ENCODE measurements around the gene PPT2. TPM values are rescaled to one million over a fixed set of nuclear protein-coding genes. Genes with fewer than 3 reads are reported as not detected.

Gene PPT2, protein sequence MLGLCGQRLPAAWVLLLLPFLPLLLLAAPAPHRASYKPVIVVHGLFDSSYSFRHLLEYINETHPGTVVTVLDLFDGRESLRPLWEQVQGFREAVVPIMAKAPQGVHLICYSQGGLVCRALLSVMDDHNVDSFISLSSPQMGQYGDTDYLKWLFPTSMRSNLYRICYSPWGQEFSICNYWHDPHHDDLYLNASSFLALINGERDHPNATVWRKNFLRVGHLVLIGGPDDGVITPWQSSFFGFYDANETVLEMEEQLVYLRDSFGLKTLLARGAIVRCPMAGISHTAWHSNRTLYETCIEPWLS
- 10.2 and 49.3 TPM in 2 replicates for total RNA-seq

GRCh38 chr6:32153564-32154513, at the start of gene PPT2:
TSS of gene PPT2 (plus strand) at chr6:32154141. CDS start at chr6:32154595, 454 bp downstream.

GRCh38 chr6:32109114-32109764, 44.7 kb upstream of the PPT2 start, which contains the start of gene TNXB:
TSS of gene TNXB (minus strand) at chr6:32109338. CDS start at chr6:32098198, 11,140 bp downstream.

DNA sequence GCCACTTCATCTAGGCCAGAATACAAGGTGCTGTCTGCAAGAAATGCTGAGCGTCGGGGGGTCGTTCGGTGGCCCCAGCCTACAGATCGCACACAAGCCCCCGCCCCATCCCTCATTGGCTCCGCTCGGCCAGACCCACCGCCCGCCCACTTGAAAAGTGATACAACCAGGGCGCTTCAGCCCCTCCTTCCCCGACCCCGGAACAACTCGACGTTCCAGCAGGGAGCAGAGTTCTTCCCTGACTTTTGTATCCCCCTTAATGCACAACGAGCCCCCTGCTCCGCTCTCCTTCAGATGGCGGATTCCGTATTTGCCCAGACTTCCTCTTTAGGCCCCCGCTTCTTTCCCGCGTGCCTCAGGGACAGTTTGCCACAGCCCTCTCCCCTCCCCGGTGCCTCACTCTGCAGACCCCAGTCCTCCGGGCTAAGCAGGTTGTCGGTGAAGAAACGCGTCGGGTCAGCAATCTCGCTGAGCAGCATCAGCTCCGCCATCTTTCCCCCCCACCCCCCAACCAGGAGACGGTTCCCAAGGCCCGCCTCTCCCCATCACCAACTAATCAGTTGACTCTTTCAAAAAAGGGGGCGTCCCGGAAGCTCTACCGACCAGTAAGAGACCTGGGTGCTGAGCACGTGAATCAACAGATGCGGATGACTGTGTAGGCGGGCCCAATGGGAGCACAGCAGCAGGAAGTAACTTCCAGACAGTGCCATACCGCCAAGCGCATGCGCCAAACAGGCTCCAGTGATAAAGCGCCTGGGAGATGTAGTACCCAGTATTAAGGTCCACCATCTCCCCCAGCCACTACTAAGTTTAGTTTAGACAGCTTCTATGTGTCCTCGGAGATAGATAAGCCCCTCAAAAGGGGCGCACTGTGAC, 26.0 kb upstream of the PPT2 start, which contains the start of gene ATF6B:
TSS of gene ATF6B (minus strand) at position 530 of the 876 bp plus-strand sequence. CDS start at position 491, 39 bp downstream.

DNA sequence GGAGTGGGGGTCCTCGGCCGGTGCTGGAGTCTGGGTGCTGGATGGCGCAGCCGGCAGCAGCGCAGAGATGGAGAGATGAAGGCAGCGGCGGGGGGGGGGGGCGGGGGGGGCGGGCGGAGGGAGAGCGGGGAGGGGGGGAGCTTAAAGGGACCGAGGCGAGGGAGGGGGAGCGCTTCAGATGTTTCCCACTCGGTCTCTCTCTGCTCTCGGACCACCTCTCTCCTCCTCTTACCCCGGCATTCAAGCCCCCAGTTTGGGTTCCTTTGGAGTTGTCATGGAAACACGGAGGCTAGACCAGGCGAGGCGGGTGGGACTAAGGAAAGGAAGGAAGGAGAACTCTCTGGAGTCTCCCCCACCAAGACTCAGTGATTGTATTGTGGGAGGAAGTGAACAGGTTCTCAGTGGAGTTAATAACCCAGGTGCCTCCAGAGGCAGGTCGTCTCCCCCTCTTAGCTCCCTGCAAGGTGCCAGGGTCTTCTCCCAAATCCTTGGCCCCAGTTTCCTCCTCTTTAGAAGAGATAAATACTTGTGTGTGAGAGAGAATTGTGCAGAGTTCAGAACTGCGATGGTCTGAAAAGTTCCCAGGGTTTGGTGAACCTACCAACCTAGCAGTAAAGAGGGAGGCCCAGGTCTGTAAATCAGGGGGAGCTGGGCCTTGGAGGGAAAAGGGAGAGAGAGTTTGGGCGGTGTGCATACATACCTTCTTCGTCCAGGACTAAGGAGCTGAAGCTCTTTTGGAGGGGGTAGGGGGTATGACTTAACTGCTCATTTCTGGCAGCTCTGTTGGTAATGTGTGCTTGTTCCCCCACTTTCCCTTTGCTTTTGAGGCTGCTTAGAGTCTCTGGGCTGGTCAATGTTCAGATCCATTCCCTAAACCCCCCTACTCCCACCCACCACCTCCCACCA, 1.8 kb upstream of the PPT2 start, which contains the start of gene PRRT1:
TSS of gene PRRT1 (minus strand) at position 77 of the 906 bp plus-strand sequence. CDS start 112 bp downstream, outside the sequence.

GRCh38 chr6:32164295-32164694, 10.4 kb downstream of the PPT2 start, which contains the start of gene EGFL8:
TSS of gene EGFL8 (plus strand) at chr6:32164595. CDS start at chr6:32166166, 1,571 bp downstream.

GRCh38 chr6:32175711-32176475, 22.0 kb downstream of the PPT2 start, which contains the start of gene AGPAT1:
TSS of gene AGPAT1 (minus strand) at chr6:32176084. CDS start at chr6:32171496, 4,588 bp downstream.

GRCh38 chr6:32177788-32178546, 24.0 kb downstream of the PPT2 start, which contains the start of gene RNF5:
TSS of gene RNF5 (plus strand) at chr6:32178405. CDS start at chr6:32178512, 107 bp downstream.

DNA sequence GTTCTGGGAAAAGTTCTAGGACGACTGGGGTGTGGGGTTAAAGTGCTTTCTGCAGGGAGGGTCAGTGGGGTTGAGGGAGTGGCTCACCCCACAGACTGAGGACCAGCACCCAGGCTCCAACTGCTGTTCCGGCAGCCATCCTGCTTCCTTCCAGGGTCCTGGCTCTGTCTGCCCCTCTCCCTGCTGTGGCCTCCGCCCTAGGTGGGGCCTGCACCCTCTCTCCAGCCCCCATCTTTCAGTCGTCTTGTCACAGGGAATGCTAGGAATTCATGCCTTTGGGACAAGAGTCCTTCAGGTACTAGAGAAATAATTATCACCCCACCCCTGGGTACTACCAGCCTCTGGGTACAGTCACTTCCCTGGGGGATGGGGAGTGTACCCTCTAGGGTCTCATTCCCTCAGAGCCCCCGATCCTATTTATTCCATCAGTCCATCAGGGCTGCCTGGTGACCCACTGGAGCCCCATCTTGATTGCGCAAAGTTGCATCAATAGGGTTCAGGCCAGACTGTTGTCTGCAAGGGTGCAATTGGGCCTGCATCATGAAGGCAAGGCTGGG, 30.2 kb downstream of the PPT2 start, which contains the start of gene AGER:
TSS of gene AGER (minus strand) at position 170 of the 557 bp plus-strand sequence. CDS start at position 139, 31 bp downstream.

GRCh38 chr6:32190054-32190851, 36.3 kb downstream of the PPT2 start, which contains the start of gene PBX2:
TSS of gene PBX2 (minus strand) at chr6:32190202. CDS start at chr6:32189915, 287 bp downstream.

DNA sequence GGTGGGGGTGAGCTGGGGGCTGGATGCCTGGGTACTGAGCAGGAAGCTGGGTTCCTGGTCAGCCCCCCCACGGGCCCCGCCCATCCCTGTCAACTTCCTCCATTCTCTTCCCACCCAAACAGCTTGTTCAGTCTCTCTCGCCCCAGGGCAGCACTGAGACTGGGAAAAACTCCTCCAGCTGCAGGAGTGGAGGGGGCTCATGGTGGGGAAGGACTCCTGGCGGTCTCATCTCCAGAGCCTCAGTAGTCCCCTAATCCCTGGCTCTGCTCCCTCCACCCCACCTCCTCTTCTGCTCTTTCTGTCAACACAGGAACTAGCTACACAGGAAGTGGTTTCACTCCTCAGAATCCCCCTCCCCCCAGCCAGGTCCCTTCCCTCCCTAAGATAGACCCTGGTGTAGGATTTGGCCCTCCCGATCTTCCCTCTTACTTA, 38.7 kb downstream of the PPT2 start, which contains the start of gene GPSM3:
TSS of gene GPSM3 (minus strand) at position 36 of the 432 bp plus-strand sequence. CDS start 130 bp downstream, outside the sequence.

Other genes with a start within 250 kb of the PPT2 start
- 0.38 and 6.8 TPM in 2 replicates for gene C2, start 226.4 kb upstream of the PPT2 start, total RNA-seq
- gene CFB, start 208.0 kb upstream of the PPT2 start, total RNA-seq, result 5.8 and 65.1 TPM in 2 replicates
- gene NELFE, start 195.2 kb upstream of the PPT2 start, total RNA-seq, result 79.5 and 180 TPM in 2 replicates
- gene SKIC2, start 195.0 kb upstream of the PPT2 start, total RNA-seq, result 70.5 and 74.2 TPM in 2 replicates
- 11.9 and 14.7 TPM in 2 replicates for gene DXO, start 182.0 kb upstream of the PPT2 start, total RNA-seq
- gene C4A, start 172.1 kb upstream of the PPT2 start, total RNA-seq, result 1.2 and 5.1 TPM in 2 replicates
- gene C4B, start 139.3 kb upstream of the PPT2 start, total RNA-seq, result 1.9 and 4.5 TPM in 2 replicates
- gene CYP21A2, start 115.7 kb upstream of the PPT2 start, total RNA-seq, result 0.19 TPM in 1 of 2 replicates, not detected in the other
- gene TNXB, start 44.8 kb upstream of the PPT2 start, total RNA-seq, result 3.6 and 10.4 TPM in 2 replicates
- 6.7 and 14.9 TPM in 2 replicates for gene ATF6B, start 25.9 kb upstream of the PPT2 start, total RNA-seq
- 5.0 and 5.9 TPM in 2 replicates for gene FKBPL, start 23.9 kb upstream of the PPT2 start, total RNA-seq
- 0.28 TPM in 1 of 2 replicates, not detected in the other for gene PRRT1, start 2.2 kb upstream of the PPT2 start, total RNA-seq
- gene EGFL8, start 10.5 kb downstream of the PPT2 start, total RNA-seq, result 0.58 and 1.4 TPM in 2 replicates
- 17.8 and 20.3 TPM in 2 replicates for gene AGPAT1, start 21.9 kb downstream of the PPT2 start, total RNA-seq
- gene RNF5, start 24.3 kb downstream of the PPT2 start, total RNA-seq, result 35.5 and 41.0 TPM in 2 replicates
- gene AGER, start 30.1 kb downstream of the PPT2 start, total RNA-seq, result 0.56 and 0.58 TPM in 2 replicates
- 28.8 and 35.5 TPM in 2 replicates for gene PBX2, start 36.1 kb downstream of the PPT2 start, total RNA-seq
- gene GPSM3, start 38.5 kb downstream of the PPT2 start, total RNA-seq, result 1.5 and 1.7 TPM in 2 replicates
- gene NOTCH4, start 69.9 kb downstream of the PPT2 start, total RNA-seq, result 0.85 and 1.5 TPM in 2 replicates
- gene TSBP1, start 217.8 kb downstream of the PPT2 start, total RNA-seq, result not detected in 2 replicates

All from regular cardiac myocyte (primary cell).